Gastroesophageal sphincter (tissue), 3 donors: ENCODE data around the gene ARRB1.

Experiments
- EP300 ChIP-seq: sonication (generic); formaldehyde crosslinking; IDR thresholded peaks from one replicate; pipeline ENCODE4 v1.6.1; 2017; ENCODE audit warnings: antibody characterized with exemption, mild to moderate bottlenecking
- POLR2A ChIP-seq, 2 donors: fragments of 450-650 bp; IDR thresholded peaks; one replicate each; pipeline ENCODE4 v1.6.1; 2017; ENCODE audit warnings: antibody characterized with exemption in 2 of 2, mild to moderate bottlenecking in 2 of 2, moderate library complexity in 1 of 2
- POLR2AphosphoS5 ChIP-seq: sonication (generic); formaldehyde crosslinking; IDR thresholded peaks from one replicate; pipeline ENCODE4 v1.6.1; 2017; ENCODE audit warnings: antibody characterized with exemption
- TF ChIP-seq, protein P1 (sequence below), 4 experiments: fragments of 200-600 bp in 2 of 4; fragments of 450-650 bp in 2 of 4; sonication (generic) in 1 of 4; IDR thresholded peaks; one replicate each; pipeline ENCODE4 v1.5.1; 2017 to 2019; ENCODE audit warnings: antibody characterized with exemption in 4 of 4, mild to moderate bottlenecking in 2 of 4, moderate library complexity in 2 of 4

DNA sequence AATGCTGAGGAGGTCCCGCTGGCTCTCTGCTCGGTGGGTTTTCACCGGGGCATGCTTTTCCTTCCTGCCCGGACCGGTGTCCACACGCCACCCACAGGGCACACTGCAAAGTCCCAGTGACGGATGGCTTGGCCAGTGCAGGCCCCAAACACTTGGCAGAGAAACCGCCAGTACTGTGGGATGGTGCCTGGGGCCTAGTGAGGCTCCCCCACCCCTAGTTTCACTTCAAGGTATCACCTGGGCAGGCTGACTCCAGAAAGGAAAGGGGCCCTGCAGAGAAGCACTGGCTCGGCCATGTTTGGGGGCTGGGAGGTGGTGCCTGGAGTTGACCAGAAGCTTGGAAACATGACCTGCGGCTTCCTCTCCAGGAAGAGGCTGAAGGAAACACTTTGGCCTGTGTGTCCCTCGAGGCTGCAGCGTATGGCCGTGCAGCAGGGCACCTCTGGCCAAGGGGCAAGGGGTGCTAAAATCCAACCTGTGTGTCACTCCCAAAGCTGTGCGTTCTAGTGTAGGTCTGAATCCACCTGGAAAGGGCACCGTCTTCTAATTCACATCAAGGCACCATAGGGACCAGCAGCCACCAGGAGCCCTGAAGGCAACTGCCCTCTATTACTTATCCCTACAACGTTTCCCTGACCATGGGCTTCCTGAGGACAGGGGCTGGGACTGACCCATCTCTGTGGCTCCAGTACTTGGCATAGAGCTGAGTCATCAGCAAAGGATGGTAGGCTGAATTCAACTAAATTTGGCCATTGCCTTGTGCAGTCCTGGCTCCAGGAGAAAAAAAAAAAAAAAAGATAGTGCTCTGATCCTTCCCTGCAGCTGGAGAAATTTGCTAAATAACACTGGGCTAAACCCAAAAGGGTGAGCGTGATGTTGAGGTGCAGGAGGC is 88.3 kb downstream of the ARRB1 start:
- TF ChIP-seq, protein P1, sequence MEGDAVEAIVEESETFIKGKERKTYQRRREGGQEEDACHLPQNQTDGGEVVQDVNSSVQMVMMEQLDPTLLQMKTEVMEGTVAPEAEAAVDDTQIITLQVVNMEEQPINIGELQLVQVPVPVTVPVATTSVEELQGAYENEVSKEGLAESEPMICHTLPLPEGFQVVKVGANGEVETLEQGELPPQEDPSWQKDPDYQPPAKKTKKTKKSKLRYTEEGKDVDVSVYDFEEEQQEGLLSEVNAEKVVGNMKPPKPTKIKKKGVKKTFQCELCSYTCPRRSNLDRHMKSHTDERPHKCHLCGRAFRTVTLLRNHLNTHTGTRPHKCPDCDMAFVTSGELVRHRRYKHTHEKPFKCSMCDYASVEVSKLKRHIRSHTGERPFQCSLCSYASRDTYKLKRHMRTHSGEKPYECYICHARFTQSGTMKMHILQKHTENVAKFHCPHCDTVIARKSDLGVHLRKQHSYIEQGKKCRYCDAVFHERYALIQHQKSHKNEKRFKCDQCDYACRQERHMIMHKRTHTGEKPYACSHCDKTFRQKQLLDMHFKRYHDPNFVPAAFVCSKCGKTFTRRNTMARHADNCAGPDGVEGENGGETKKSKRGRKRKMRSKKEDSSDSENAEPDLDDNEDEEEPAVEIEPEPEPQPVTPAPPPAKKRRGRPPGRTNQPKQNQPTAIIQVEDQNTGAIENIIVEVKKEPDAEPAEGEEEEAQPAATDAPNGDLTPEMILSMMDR (IDR thresholded peaks at IDR 0.05), result no peak
- TF ChIP-seq POLR2A (IDR thresholded peaks at IDR 0.05), result no peak
- no peak for TF ChIP-seq POLR2AphosphoS5
- TF ChIP-seq EP300, result no peak
